B cell (primary cell): ENCODE measurements around the gene ABITRAM. TPM values are rescaled to one million over a fixed set of nuclear protein-coding genes. Genes with fewer than 3 reads are reported as not detected.

ENCODE experiments used
- ATAC-seq: fragments of 200-7000 bp; cut with Tn5 transposase; one replicate; pipeline ENCODE4 v1.10.0; 2021; ENCODE audit warnings: low read depth, mild to moderate bottlenecking, moderate number of reproducible peaks, moderate library complexity
- CTCF ChIA-PET: fragments of 350-600 bp; sonication (Branson Sonifier 250); formaldehyde crosslinking; loops from one replicate; lab custom pipeline; 2021; ENCODE audit warnings: antibody characterized with exemption, inconsistent platforms; lab: Charles Lee
- POLR2A ChIA-PET: fragments of 350-600 bp; sonication (Branson Sonifier 250); formaldehyde crosslinking; loops from one replicate; lab custom pipeline; 2021; ENCODE audit warnings: antibody characterized with exemption; lab: Charles Lee
- DNase-seq: peaks from one replicate; pipeline ENCODE4 v3.0.0; 2013
- H2AFZ ChIP-seq: 2 replicates; pipeline ENCODE4 v1.6.1; 2012; ENCODE audit warnings: mild to moderate bottlenecking, low read depth, low read length; ENCODE audit not compliant: insufficient read depth, poor library complexity, severe bottlenecking
- H3K27ac ChIP-seq, 2 donors: 1 replicate in 1 of 2; 2 replicates in 1 of 2; pipeline ENCODE4 v1.5.1; 2012 to 2013; ENCODE audit warnings: low read length in 2 of 2, mild to moderate bottlenecking in 2 of 2, moderate library complexity in 1 of 2
- H3K27me3 ChIP-seq, 4 experiments: fragments of 200-600 bp in 1 of 4; sonication (generic) in 1 of 4; replicated peaks in 1 of 4; 1 replicate in 2 of 4; 2 replicates in 2 of 4; pipeline versions ENCODE4 v1.6.1 to v1.7.0; 2013 to 2016; ENCODE audit warnings: low read length in 3 of 4, mild to moderate bottlenecking in 2 of 4, mixed read lengths in 1 of 4, moderate library complexity in 1 of 4; ENCODE audit not compliant: insufficient read depth in 4 of 4, control insufficient read depth in 3 of 4; ENCODE audit errors: control extremely low read depth in 1 of 4
- H3K36me3 ChIP-seq, 2 experiments: replicated peaks in 1 of 2; 1 replicate in 1 of 2; 2 replicates in 1 of 2; pipeline versions ENCODE4 v1.6.1 to v1.7.1; 2013; ENCODE audit warnings: low read length in 1 of 2; ENCODE audit not compliant: insufficient read depth in 2 of 2, control insufficient read depth in 1 of 2; ENCODE audit errors: control extremely low read depth in 1 of 2, extremely low read depth in 1 of 2
- H3K4me1 ChIP-seq, 2 donors: fragments of 200-600 bp in 1 of 2; sonication (generic) in 1 of 2; 1 replicate in 1 of 2; 2 replicates in 1 of 2; pipeline versions ENCODE4 v1.5.1 to v1.6.1; 2013 to 2017; ENCODE audit warnings: low read length in 2 of 2; ENCODE audit not compliant: control insufficient read depth in 2 of 2, insufficient read depth in 2 of 2
- H3K4me2 ChIP-seq: replicated peaks from 2 replicates; pipeline ENCODE3; 2012; ENCODE audit warnings: mild to moderate bottlenecking, low read depth, low read length; ENCODE audit not compliant: poor library complexity, severe bottlenecking
- H3K4me3 ChIP-seq, 5 experiments: fragments of 200-600 bp in 1 of 5; sonication (generic) in 1 of 5; 1 replicate in 3 of 5; 2 replicates in 2 of 5; pipeline versions ENCODE4 v1.5.1 to v1.7.0; 2011 to 2016; ENCODE audit warnings: low read length in 4 of 5, mild to moderate bottlenecking in 4 of 5, low read depth in 2 of 5, control low read depth in 1 of 5, moderate library complexity in 1 of 5; ENCODE audit not compliant: insufficient read depth in 1 of 5; ENCODE audit errors: control extremely low read depth in 1 of 5, extremely low read depth in 1 of 5
- H3K79me2 ChIP-seq: fragments of 200-600 bp; sonication (generic); one replicate; pipeline ENCODE4 v1.6.0; 2016; ENCODE audit warnings: low read length; ENCODE audit not compliant: control insufficient read depth, insufficient read depth
- H3K9ac ChIP-seq: fragments of 200-600 bp; sonication (generic); 2 replicates; pipeline ENCODE4 v1.6.1; 2017; ENCODE audit warnings: mild to moderate bottlenecking, low read length, moderate library complexity
- H3K9me3 ChIP-seq, 3 donors: one replicate each; pipeline versions ENCODE4 v1.6.1 to v1.7.1; 2013; ENCODE audit warnings: low read length in 2 of 3; ENCODE audit not compliant: control insufficient read depth in 2 of 3, insufficient read depth in 1 of 3; ENCODE audit errors: control extremely low read depth in 1 of 3
- H4K20me1 ChIP-seq: 2 replicates; pipeline ENCODE4 v1.6.0; 2012; ENCODE audit warnings: mild to moderate bottlenecking, low read length; ENCODE audit not compliant: insufficient read depth, control insufficient read depth, poor library complexity, severe bottlenecking
- H3K27ac Mint-ChIP-seq: one replicate; pipeline ENCODE4 v1.8.0; 2021; ENCODE audit warnings: mixed read lengths
- H3K27me3 Mint-ChIP-seq: one replicate; pipeline ENCODE4 v1.8.0; 2021; ENCODE audit warnings: mixed read lengths
- H3K4me1 Mint-ChIP-seq: one replicate; pipeline ENCODE4 v1.8.0; 2021; ENCODE audit warnings: mixed read lengths
- H3K4me3 Mint-ChIP-seq: one replicate; pipeline ENCODE4 v1.8.0; 2021; ENCODE audit warnings: mixed read lengths
- H3K9me3 Mint-ChIP-seq: one replicate; pipeline ENCODE4 v1.8.0; 2022; ENCODE audit warnings: mixed read lengths; ENCODE audit not compliant: insufficient read depth
- EZH2 ChIP-seq: IDR thresholded peaks from 2 replicates; pipeline ENCODE4 v1.6.1; 2012; ENCODE audit warnings: borderline replicate concordance, low read depth, mild to moderate bottlenecking, moderate library complexity, low read length; ENCODE audit not compliant: insufficient read depth, poor library complexity, severe bottlenecking
- WGBS: methylation state at CpG from one replicate; pipeline ENCODE4 v1.1.5; 2013; ENCODE audit warnings: missing lambda C conversion rate; ENCODE audit not compliant: insufficient coverage; 5-methylcytosine and 5-hydroxymethylcytosine counted together
- intact Hi-C: fragments of 100-400 bp; cut with micrococcal nuclease; formaldehyde crosslinking; loops from one replicate; pipeline ENCODE4 v1.10.0; 2022
- polyA plus RNA-seq: library from polyadenylated mRNA; depleted of rRNA; stranded (reverse); fragments of >200 nt; gene quantifications from 2 replicates; pipeline ENCODE4 v1.2.3, GENCODE V29; 2012
- total RNA-seq, 2 donors: library from RNA; stranded (reverse); fragments of 120-200 nt in 1 of 2; gene quantifications; 1 replicate in 1 of 2; 2 replicates in 1 of 2; pipeline versions ENCODE4 v1.2.3 to v1.2.4, GENCODE V29; 2013 to 2022
- TF ChIP-seq, protein P1 (sequence below): fragments of 200-600 bp; IDR thresholded peaks from one replicate; pipeline ENCODE4 v1.8.0; 2022; ENCODE audit warnings: antibody characterized with exemption, mild to moderate bottlenecking

Gene ABITRAM
- total and polyA plus RNA-seq, 2 donors (not counting 1 experiment from before 2014, with no cell fraction given), result 6.6 to 8.3 TPM

DNA sequence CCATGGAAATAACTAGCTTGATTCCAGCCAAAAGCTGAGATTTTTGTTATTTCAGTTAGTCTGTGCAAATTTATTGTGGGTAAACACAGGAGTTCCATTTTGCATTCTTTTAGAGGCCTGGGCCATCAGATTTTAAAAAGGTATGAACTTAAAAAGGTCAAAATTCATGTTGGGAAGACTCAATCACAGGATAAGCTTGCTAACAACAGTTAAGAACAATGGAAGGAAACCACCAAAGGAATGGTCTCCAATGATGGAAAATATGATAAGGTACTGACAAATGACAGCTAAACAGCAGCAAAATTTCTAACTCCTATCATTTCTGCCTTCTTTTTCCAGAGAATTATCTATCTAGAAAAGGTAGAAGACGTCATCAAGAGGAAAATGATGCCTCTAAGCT lies 16.0 kb downstream of the ABITRAM start:
- Histone ChIP-seq H3K4me1 (no peaks in the 10 kb centered on the region), H3K4me3 (no peak overlapping the region), H3K79me2 (no peaks in the 10 kb centered on the region), H3K27me3 (no peaks in the 10 kb centered on the region), H3K36me3 (no peaks in the 10 kb centered on the region), H3K4me2 (no peak overlapping the region), H4K20me1 (no peaks in the 10 kb centered on the region), H2AFZ (no peak overlapping the region), H3K27ac (no peak overlapping the region), H3K9ac (no peak overlapping the region), H3K9me3 (no peaks in the 10 kb centered on the region)
- no peaks in the 10 kb centered on the region for H3K4me1 Mint-ChIP-seq
- intact Hi-C loops, result loop anchor here (5.0 kb wide), 1 partner anchor 483 kb away; no protein-coding TSS in a partner anchor
- CTCF ChIA-PET, result interaction anchor here (0.7 to 5.0 kb wide), 3 partner anchors 7 to 605 kb away, joined by 3 to 36 read pairs (median 4); no protein-coding TSS in a partner anchor
- DNase-seq (no peak), ATAC-seq (no peak)
- TF ChIP-seq EZH2, result no peak
- TF ChIP-seq, protein P1, sequence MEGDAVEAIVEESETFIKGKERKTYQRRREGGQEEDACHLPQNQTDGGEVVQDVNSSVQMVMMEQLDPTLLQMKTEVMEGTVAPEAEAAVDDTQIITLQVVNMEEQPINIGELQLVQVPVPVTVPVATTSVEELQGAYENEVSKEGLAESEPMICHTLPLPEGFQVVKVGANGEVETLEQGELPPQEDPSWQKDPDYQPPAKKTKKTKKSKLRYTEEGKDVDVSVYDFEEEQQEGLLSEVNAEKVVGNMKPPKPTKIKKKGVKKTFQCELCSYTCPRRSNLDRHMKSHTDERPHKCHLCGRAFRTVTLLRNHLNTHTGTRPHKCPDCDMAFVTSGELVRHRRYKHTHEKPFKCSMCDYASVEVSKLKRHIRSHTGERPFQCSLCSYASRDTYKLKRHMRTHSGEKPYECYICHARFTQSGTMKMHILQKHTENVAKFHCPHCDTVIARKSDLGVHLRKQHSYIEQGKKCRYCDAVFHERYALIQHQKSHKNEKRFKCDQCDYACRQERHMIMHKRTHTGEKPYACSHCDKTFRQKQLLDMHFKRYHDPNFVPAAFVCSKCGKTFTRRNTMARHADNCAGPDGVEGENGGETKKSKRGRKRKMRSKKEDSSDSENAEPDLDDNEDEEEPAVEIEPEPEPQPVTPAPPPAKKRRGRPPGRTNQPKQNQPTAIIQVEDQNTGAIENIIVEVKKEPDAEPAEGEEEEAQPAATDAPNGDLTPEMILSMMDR, result no peak
- H3K9me3 Mint-ChIP-seq, result no peaks in the 10 kb centered on the region
- no peak overlapping the region for H3K27ac Mint-ChIP-seq
- no CpG with 5 or more reads among the region's 1 CpG for WGBS
- H3K27me3 Mint-ChIP-seq, result no peaks in the 10 kb centered on the region
- POLR2A ChIA-PET, result interaction anchor here (0.7 kb wide), 1 partner anchor 18 kb away, joined by 3 read pairs; no protein-coding TSS in a partner anchor
- no peak overlapping the region for H3K4me3 Mint-ChIP-seq

DNA sequence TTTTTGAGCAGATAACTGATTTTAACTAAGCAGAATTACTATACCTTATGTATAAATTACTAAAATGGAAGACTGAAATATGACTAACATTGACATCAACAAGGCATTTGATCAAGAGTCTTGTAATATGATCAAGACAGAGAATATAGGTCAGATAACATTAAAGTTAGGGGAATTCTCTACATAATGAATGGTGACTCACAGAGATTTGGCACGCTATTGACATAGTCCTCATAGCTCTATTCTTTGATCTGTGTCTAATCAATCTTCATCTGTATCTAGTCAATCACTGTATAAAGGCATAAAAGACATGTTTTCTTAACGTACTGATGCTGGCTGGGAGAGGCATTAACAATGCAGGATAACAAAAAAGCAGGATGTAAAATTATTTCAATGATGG lies 17.4 kb downstream of the ABITRAM start:
- H4K20me1 ChIP-seq, result no peaks in the 10 kb centered on the region
- WGBS, result no CpG with 5 or more reads among the region's 2 CpGs
- Mint-ChIP-seq H3K9me3 (no peaks in the 10 kb centered on the region), H3K27ac (no peak overlapping the region), H3K4me1 (no peaks in the 10 kb centered on the region), H3K27me3 (no peaks in the 10 kb centered on the region), H3K4me3 (no peak overlapping the region)
- POLR2A ChIA-PET, result no interaction called here
- no peak overlapping the region for H2AFZ ChIP-seq
- no peaks in the 10 kb centered on the region for H3K27me3 ChIP-seq
- no peak overlapping the region for H3K4me2 ChIP-seq
- H3K4me1 ChIP-seq, result no peaks in the 10 kb centered on the region
- H3K4me3 ChIP-seq, result no peak overlapping the region
- no peaks in the 10 kb centered on the region for H3K79me2 ChIP-seq
- no peak overlapping the region for H3K9ac ChIP-seq
- intact Hi-C loops, result loop anchor here (5.0 kb wide), 1 partner anchor 484 kb away; no protein-coding TSS in a partner anchor
- DNase-seq (no peak), ATAC-seq (no peak)
- no peak overlapping the region for H3K27ac ChIP-seq
- TF ChIP-seq, protein P1, result no peak
- TF ChIP-seq EZH2, result no peak
- CTCF ChIA-PET, result interaction anchor here (0.7 to 5.0 kb wide), 2 partner anchors 8 to 25 kb away, joined by 3 to 36 read pairs; no protein-coding TSS in a partner anchor
- H3K9me3 ChIP-seq, result no peaks in the 10 kb centered on the region
- no peaks in the 10 kb centered on the region for H3K36me3 ChIP-seq
